ENCODE measurements around the gene NQO2.

The NQO2 gene

DNA sequence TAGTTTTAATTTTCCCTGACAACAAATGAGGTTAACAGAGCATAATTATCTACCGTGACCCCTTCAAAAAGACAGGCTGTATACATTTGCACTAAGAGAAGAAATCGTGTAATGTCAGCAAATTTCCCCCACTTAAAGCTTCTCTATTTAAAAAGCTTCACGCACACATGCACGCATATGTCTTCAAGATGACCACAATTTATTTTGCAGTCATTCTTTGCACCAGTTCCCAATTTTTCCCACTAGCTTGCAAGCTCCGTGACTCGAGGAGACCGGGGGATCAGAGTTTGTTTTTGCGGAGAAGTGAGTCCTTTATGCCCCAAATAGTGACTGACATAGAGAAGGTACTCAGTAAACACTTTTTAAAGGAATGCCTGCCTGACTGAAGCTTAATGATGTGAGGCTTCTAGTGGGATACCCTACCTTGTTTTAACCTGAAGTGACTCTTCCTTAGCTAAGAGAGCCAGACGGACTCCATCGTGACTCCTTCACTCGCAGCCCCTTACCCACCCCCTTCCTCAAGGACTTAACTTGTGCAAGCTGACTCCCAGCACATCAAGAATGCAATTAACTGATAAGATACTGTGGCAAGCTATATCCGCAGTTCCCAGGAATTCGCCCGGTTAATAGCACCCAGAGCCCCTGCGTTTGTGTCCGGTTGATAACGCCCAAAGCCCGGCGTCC, 9.3 kb upstream of the NQO2 start:
- H3K4me3 ChIP-seq (ENCODE audit: low read depth, low read length): peak overlapping the region; percentile 77
- TF ChIP-seq, protein P1, sequence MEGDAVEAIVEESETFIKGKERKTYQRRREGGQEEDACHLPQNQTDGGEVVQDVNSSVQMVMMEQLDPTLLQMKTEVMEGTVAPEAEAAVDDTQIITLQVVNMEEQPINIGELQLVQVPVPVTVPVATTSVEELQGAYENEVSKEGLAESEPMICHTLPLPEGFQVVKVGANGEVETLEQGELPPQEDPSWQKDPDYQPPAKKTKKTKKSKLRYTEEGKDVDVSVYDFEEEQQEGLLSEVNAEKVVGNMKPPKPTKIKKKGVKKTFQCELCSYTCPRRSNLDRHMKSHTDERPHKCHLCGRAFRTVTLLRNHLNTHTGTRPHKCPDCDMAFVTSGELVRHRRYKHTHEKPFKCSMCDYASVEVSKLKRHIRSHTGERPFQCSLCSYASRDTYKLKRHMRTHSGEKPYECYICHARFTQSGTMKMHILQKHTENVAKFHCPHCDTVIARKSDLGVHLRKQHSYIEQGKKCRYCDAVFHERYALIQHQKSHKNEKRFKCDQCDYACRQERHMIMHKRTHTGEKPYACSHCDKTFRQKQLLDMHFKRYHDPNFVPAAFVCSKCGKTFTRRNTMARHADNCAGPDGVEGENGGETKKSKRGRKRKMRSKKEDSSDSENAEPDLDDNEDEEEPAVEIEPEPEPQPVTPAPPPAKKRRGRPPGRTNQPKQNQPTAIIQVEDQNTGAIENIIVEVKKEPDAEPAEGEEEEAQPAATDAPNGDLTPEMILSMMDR (IDR thresholded peaks at IDR 0.05; ENCODE audit: low read depth, low read length): no peak

DNA sequence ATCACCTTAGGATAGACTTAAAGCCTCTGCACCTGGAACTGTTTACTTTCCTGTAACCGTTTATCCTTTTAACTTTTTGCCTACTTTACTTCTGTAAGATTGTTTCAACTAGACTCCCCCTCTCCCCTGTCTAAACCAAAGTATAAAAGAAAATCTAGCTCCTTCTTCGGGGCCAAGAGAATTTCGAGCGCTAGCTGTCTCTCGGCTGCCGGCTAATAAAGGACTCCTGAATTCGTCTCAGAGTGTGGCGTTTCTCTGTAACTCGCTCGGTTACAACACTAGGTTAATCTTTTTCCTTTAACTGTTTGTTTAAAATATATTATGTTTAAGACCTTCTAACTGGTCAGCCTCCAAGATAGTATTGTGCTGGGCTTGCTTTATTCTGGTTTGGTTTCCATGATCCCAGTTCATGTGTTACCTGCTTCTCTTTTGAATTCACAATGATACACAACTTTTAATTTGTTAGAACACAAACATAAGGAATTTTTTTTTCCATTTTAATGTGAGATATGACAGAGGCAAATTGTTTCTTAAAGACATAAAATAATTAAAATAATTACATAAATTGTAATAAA, 8.7 kb upstream of the NQO2 start:
- TF ChIP-seq, protein P1 (IDR thresholded peaks at IDR 0.05; ENCODE audit: low read depth, low read length): no peak
- peak overlapping the region; percentile 77 for H3K4me3 ChIP-seq (ENCODE audit: low read depth, low read length)

DNA sequence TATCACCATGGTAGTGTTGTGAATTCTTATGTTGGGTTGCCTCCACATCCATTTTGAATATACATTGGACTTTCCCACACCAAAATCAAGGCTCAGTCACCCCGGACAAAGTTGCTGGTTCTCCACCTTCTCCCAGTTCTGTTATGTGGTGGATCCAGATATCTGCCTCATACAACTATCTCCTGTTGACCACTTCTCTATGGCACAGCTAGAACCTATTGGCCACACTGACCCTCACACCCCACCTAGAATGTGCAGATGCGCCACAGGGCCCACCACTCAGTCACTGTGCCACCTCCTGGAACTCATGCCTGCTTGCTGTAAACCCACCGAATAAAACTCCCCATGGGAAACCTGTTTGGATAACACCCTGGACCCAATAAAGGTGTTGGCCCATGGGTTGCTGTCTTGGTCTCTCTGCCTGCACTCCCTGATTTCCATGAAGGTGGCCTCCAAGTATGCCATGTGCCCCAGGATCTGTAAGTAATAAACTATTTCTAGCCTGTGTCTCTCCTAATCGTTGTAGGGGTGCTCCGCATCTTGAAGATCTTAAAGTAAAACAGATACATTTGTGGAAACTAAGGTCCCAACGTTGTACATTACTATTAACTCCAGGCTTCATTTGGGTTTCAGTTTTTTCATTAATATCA, 7.2 kb upstream of the NQO2 start:
- H3K4me3 ChIP-seq (ENCODE audit: low read depth, low read length): no peak overlapping the region
- TF ChIP-seq, protein P1 (IDR thresholded peaks at IDR 0.05; ENCODE audit: low read depth, low read length): no peak

DNA sequence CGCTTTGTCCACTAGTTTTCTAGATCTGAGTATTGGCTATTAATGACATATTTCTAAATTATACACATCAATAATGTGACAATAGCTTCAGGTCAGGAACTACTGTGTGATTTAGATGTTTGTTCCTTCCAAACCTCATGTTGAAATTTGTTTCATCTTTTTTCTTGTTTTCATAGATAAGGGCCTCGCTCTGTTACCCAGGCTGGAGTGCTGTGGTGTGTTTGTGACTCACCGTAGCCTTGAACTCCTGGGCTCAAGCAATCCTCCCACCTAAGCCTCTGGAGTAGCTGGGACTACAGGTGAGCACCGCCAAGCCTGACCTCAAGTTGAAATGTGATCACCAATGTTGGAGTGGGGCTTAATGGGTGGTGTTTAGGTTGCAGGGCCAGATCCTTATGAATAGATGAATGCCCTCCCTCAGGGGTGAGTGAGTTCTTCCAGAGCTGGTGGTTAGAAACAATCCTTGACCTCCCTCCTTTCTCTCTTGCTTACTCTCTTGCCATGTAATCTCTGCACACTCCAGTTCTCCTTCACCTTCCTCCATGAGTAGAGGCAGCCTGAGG, 5.9 kb upstream of the NQO2 start:
- TF ChIP-seq, protein P1 (IDR thresholded peaks at IDR 0.05; ENCODE audit: low read depth, low read length): no peak
- H3K4me3 ChIP-seq (ENCODE audit: low read depth, low read length): no peak overlapping the region

DNA sequence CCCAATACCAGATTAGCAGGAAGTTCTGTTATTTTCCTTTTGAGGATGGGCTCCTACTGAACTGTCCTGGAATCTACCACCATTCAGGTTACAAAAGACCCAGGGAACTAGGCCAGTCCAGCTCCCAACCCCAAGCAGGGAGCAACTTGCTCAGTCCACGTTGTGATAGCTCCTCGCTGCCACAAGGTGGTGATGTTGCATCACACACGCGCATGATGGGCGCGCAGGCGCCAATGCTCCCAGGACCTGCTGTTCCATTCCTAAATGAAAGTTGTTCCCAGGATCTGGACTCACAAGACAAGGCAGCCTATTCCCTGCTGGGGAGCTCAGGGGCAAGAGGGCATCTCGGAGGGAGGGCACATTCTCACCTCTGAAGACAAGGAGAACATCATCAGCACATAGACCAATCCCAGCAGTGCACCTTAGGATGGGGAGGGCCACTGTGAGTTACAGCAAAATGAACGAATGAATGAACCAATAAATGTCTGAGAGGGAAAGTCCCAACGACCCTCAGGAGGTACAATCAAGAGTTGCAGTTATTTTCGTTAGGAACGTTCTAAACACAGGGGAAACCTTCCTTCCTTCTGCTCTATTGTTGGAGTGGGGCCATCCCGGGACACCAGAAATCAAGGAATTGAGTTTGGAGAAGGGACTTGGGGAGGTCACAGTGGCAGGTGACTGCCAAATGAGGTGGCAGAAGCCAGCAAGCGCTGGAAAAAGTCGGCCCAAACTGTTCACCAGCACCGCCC, 1.3 kb upstream of the NQO2 start:
- H3K4me3 ChIP-seq (ENCODE audit: low read depth, low read length): peak overlapping the region; percentile 63
- TF ChIP-seq, protein P1 (IDR thresholded peaks at IDR 0.05; ENCODE audit: low read depth, low read length): peak; percentile 42

DNA sequence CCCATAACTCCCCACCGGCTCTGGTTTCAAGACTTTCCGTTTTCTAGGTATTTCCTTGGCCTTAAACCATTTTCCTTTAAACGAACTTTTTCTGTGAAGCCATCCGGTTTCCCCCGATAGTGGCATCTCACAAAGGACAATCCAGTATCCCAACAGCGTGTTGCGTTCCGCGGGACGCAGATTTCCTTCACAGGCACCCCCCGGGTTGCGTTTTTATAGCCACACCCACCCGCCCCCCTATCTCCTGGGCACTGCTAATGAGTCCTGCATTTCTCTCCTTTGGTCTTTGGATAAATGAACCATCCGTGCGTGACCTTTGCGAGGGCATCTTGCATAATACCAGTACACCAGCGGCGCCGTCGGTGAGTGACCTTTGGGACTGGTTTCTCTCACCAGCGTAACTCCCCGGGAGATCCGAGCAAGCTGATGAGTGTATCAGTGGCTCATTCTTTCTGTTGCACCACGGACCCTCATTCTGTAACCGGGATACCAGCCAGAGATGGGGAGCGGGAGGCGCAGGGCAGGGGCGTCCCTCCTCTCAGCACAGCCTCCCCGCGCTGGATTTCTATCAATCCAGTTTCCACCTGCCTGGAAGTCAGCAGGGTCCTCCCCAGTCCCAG, 586 bp upstream of the NQO2 start:
- H3K4me3 ChIP-seq (ENCODE audit: low read depth, low read length): peak overlapping the region; percentile 63
- TF ChIP-seq, protein P1 (IDR thresholded peaks at IDR 0.05; ENCODE audit: low read depth, low read length): no peak

Measured in WI38 (cell line).